ENCODE results near the gene KCNK16.

The KCNK16 gene

GRCh38 chr6:39276379-39276995 is 46.0 kb downstream of the KCNK16 start:
- DNase-seq (ENCODE audit: low read depth in 2 of 2), result no peak

DNA sequence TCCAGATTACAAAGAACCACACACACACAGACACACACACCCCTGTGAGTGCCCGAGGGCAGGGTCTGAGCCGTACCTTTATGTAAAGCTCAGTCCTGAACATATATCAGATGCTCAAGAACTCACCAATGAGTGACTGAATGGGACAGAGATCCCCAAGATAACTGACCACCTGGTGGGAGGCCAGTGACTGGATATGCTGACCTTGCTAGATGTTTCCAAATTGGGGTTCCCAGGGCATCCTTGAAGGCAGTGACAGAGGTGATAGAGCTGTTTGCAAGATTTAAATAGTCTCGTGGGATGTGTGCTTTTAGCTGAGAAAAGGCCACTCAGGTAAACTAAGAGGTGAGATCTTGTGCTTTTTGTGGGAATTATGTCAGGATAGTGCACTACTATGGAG is 47.6 kb downstream of the KCNK16 start:
- DNase-seq (ENCODE audit: low read depth in 2 of 2), result no peak

DNA sequence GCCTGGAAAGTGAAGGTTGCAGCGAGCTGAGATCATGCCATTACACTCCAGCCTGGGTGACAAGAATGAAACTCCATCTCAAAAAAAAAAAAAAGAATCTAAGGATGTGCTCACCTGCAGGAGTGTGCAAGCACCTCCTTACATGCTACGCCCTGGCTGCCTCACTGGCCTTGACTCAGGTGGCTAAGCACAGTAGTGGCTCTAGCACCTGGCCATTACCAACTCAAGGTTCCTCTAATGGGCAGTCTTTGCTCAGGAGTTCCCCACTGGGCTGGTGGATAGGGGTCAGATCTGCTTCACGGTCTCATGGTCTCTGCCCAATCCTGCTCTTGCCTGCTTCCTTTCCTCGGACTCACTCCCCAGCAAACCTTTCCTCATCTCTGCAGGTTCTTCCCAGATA is 48.0 kb downstream of the KCNK16 start:
- DNase-seq (ENCODE audit: low read depth in 2 of 2), result no peak

- no peak for DNase-seq (ENCODE audit: low read depth in 2 of 2)
These were observed 49.1 kb downstream of the KCNK16 start for GRCh38 chr6:39273406-39273821.

DNA sequence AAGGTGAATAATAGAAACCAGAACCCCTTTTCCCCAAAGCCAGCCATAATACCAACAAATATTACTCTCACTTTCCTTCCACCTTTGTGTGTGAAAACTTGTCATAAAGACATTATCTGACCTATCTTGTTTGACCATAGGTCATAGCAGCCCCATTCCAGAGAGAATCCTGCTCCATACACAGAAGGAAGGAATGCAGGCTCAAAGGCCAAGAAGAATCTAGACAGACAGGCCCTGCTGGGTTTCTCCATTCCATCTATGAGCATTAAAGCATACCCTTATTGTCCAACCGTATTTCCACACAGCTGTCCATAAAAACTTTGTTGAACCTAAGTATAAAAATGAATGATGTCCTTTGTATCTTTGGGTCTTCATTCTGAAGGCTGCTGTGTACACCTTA is 52.5 kb downstream of the KCNK16 start:
- no peak for DNase-seq (ENCODE audit: low read depth in 2 of 2)

DNA sequence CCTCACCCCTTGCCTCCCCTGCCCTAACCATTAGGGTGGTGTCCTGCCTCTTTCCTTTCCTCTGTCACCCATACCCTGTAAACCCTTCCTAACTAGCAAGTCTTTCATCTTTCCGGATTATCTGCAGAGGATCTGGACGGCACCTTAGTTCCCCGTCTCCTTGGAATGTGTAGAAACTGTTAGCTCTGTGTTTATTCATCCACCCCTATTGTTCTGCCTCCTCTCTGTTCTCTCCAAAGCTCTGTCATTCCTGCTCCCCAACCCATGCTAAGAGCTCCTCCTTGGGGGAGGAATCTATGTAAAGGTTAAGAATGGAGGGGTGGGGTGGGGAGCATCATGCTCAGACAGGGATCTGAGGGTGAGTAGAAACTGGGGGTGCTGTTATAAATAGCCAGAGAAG is 53.8 kb downstream of the KCNK16 start:
- DNase-seq (ENCODE audit: low read depth in 2 of 2), result no peak

GRCh38 chr6:39268171-39268570 is 54.3 kb downstream of the KCNK16 start:
- no peak for DNase-seq (ENCODE audit: low read depth in 2 of 2)

GRCh38 chr6:39266782-39267355 is 55.6 kb downstream of the KCNK16 start:
- DNase-seq (ENCODE audit: low read depth in 2 of 2), result no peak

DNA sequence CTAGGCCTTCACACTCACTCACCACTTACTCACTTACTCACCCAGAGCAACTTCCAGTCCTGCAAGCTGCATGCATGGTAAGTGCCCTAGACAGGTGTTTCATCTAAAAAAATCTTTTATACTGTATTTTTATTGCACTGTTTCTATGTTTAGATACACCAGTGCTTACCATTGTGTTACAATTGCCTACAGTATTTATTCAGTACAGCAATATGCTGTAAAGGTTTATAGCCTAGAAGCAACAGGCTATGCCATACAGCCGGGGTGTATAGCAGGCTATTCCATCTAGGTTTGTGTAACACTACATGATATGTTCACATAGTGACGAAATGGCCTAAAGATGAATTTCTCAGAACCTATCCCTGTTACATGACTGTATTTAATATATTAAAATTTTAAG is 56.1 kb downstream of the KCNK16 start:
- no peak for DNase-seq (ENCODE audit: low read depth in 2 of 2)

All from stimulated activated CD8-positive, alpha-beta memory T cell treated with anti-CD3 and anti-CD28 coated beads, Interleukin-7, amount 100 ng/mL, for 4 hours (primary cell).